GM18508 (cell line): Measurements from ENCODE around the gene POLR2A.
"Not testable (repeated sequence)": the region's sequence is repeated elsewhere in the genome, so short reads cannot be mapped to it uniquely, and the experiment has no call there.

ENCODE experiments used
- ATAC-seq: cut with Tn5 transposase; IDR thresholded peaks from one replicate; pipeline ENCODE4 v1.9.1; 2021; ENCODE audit warnings: moderate number of reproducible peaks; ENCODE audit not compliant: insufficient read depth, unreplicated experiment

Gene POLR2A

GRCh38 chr17:7477392-7478275 is 6.5 kb upstream of the POLR2A start:
- no peak for ATAC-seq

GRCh38 chr17:7478276-7479212 is 5.6 kb upstream of the POLR2A start:
- ATAC-seq, result no peak

GRCh38 chr17:7479213-7480088 is 4.7 kb upstream of the POLR2A start, which contains the start of gene ZBTB4:
ZBTB4 (minus strand) TSS chr17:7479631; CDS start chr17:7466801, 12,830 bp downstream.
- no peak for ATAC-seq

- no peak for ATAC-seq
Observed at GRCh38 chr17:7480089-7480384, 4.1 kb upstream of the POLR2A start.

- ATAC-seq, result not testable (repeated sequence)
Observed at GRCh38 chr17:7481275-7481674, 2.9 kb upstream of the POLR2A start, which contains the start of gene SLC35G6. SLC35G6 (plus strand) TSS chr17:7481446; CDS start chr17:7481517, 71 bp downstream.

- not testable (repeated sequence) for ATAC-seq
Observed at GRCh38 chr17:7481842-7482741, 2.1 kb upstream of the POLR2A start.

- not testable (repeated sequence) for ATAC-seq
Observed at GRCh38 chr17:7482742-7483088, 1.5 kb upstream of the POLR2A start.

- no peak for ATAC-seq
Observed at GRCh38 chr17:7483255-7484066, 705 bp upstream of the POLR2A start.

- ATAC-seq, result no peak
Observed at GRCh38 chr17:7484919-7485377, 782 bp downstream of the POLR2A start.

GRCh38 chr17:7486181-7486580 is 2.0 kb downstream of the POLR2A start:
- no peak for ATAC-seq

GRCh38 chr17:7490144-7490543 is 6.0 kb downstream of the POLR2A start:
- ATAC-seq, result no peak

GRCh38 chr17:7491583-7491982 is 7.4 kb downstream of the POLR2A start:
- no peak for ATAC-seq

GRCh38 chr17:7493941-7494340 is 9.8 kb downstream of the POLR2A start:
- no peak for ATAC-seq

GRCh38 chr17:7495906-7496434 is 11.8 kb downstream of the POLR2A start:
- no peak for ATAC-seq

GRCh38 chr17:7496470-7497183 is 12.5 kb downstream of the POLR2A start:
- no peak for ATAC-seq

GRCh38 chr17:7497228-7497627 is 13.1 kb downstream of the POLR2A start:
- no peak for ATAC-seq

GRCh38 chr17:7497636-7498035 is 13.5 kb downstream of the POLR2A start:
- no peak for ATAC-seq
